PC-3 (cell line): Measurements from ENCODE around the gene KRT82. TPM values are rescaled to one million over a fixed set of nuclear protein-coding genes. Genes with fewer than 3 reads are reported as not detected.
"Not testable (repeated sequence)": the region's sequence is repeated elsewhere in the genome, so short reads cannot be mapped to it uniquely, and the experiment has no call there.

ENCODE experiments used
- ATAC-seq: fragments of 200-7000 bp; cut with Tn5 transposase; 2 replicates; pipeline ENCODE4 v1.9.1; 2020; ENCODE audit warnings: mild to moderate bottlenecking, moderate library complexity
- BruUV-seq: library from RNA; stranded (reverse); fragments of 400-500 nt; replicated peaks from 2 replicates; lab custom pipeline; 2021; lab: Mats Ljungman, UMichigan
- CTCF ChIA-PET: fragments of 300-600 bp; sonication (Branson Sonifier 250); formaldehyde crosslinking; loops from one replicate; lab custom pipeline; 2022; ENCODE audit warnings: antibody characterized with exemption; lab: Charles Lee
- POLR2A ChIA-PET: fragments of 300-600 bp; sonication (Branson Sonifier 250); formaldehyde crosslinking; loops from one replicate; lab custom pipeline; 2022; ENCODE audit warnings: antibody characterized with exemption; ENCODE audit not compliant: unreplicated experiment; lab: Charles Lee
- DNase-seq: peaks from one replicate; pipeline ENCODE4 v3.0.0-alpha.2; 2015
- H2AFZ ChIP-seq: fragments of 300-600 bp; sonication (generic); 2 replicates; pipeline ENCODE4 v1.6.0; 2016; ENCODE audit warnings: antibody characterized with exemption, low read length
- H3F3A ChIP-seq: fragments of 300-600 bp; sonication (generic); one replicate; pipeline ENCODE4 v1.6.0; 2017; ENCODE audit warnings: antibody characterized with exemption, low read length, control low read depth, mild to moderate bottlenecking; ENCODE audit not compliant: unreplicated experiment
- H3K27ac ChIP-seq: fragments of 300-600 bp; sonication (generic); 2 replicates; pipeline ENCODE4 v1.5.1; 2016; ENCODE audit warnings: mild to moderate bottlenecking, low read length
- H3K27me3 ChIP-seq: fragments of 300-600 bp; sonication (generic); 2 replicates; pipeline ENCODE4 v1.6.1; 2016; ENCODE audit warnings: low read length, mixed read lengths
- H3K36me3 ChIP-seq: fragments of 300-600 bp; sonication (generic); 2 replicates; pipeline ENCODE4 v1.6.1; 2016; ENCODE audit warnings: low read depth, mixed run types, low read length, mixed read lengths
- H3K4me1 ChIP-seq: fragments of 300-600 bp; sonication (generic); 2 replicates; pipeline ENCODE4 v1.5.1; 2016; ENCODE audit warnings: low read length; ENCODE audit not compliant: insufficient read depth
- H3K4me2 ChIP-seq: fragments of 300-600 bp; sonication (generic); 2 replicates; pipeline ENCODE4 v1.6.0; 2016; ENCODE audit warnings: low read length
- H3K4me3 ChIP-seq: fragments of 300-600 bp; sonication (generic); 2 replicates; pipeline ENCODE4 v1.5.1; 2016; ENCODE audit warnings: mild to moderate bottlenecking, low read length, mixed read lengths
- H3K79me2 ChIP-seq: fragments of 300-600 bp; sonication (generic); 2 replicates; pipeline ENCODE4 v1.6.1; 2017; ENCODE audit warnings: low read length, mixed read lengths
- H3K9ac ChIP-seq: fragments of 300-600 bp; sonication (generic); 2 replicates; pipeline ENCODE4 v1.6.0; 2016; ENCODE audit warnings: mild to moderate bottlenecking, low read length
- H3K9me2 ChIP-seq: fragments of 300-600 bp; sonication (generic); replicated peaks from 2 replicates; pipeline ENCODE4 v1.6.1; 2016; ENCODE audit warnings: mixed run types, low read length, mixed read lengths
- H3K9me3 ChIP-seq: fragments of 300-600 bp; sonication (generic); 2 replicates; pipeline ENCODE4 v1.6.1; 2016; ENCODE audit warnings: low read length, mixed read lengths
- H4K20me1 ChIP-seq: fragments of 300-600 bp; sonication (generic); 2 replicates; pipeline ENCODE4 v1.6.1; 2016; ENCODE audit warnings: low read length, mixed read lengths
- EZH2 ChIP-seq: fragments of 300-600 bp; sonication (generic); IDR thresholded peaks from one replicate; pipeline ENCODE4 v1.6.1; 2017; ENCODE audit warnings: antibody characterized with exemption, mild to moderate bottlenecking, low read length; ENCODE audit not compliant: unreplicated experiment
- EZH2phosphoT487 ChIP-seq: fragments of 300-600 bp; sonication (generic); IDR thresholded peaks from 2 replicates; pipeline ENCODE4 v1.6.1; 2018; ENCODE audit warnings: mild to moderate bottlenecking, antibody characterized with exemption, low read length, borderline replicate concordance
- intact Hi-C: fragments of 100-400 bp; cut with micrococcal nuclease; formaldehyde crosslinking; loops from 2 replicates; pipeline ENCODE4 v1.9.0; 2023
- total RNA-seq: library from RNA; depleted of rRNA; stranded (reverse); fragments of >200 nt; gene quantifications from 2 replicates; pipeline ENCODE4 v1.2.3, GENCODE V29; 2014
- TF ChIP-seq, protein P1 (sequence below): fragments of 300-600 bp; sonication (generic); conservative IDR thresholded peaks from 2 replicates; pipeline ENCODE4 v1.5.1; 2017; ENCODE audit warnings: antibody characterized with exemption, low read depth, mild to moderate bottlenecking, low read length

KRT82 gene
- total RNA-seq, 1 experiment from 2014 or later = 0.29 TPM

DNA sequence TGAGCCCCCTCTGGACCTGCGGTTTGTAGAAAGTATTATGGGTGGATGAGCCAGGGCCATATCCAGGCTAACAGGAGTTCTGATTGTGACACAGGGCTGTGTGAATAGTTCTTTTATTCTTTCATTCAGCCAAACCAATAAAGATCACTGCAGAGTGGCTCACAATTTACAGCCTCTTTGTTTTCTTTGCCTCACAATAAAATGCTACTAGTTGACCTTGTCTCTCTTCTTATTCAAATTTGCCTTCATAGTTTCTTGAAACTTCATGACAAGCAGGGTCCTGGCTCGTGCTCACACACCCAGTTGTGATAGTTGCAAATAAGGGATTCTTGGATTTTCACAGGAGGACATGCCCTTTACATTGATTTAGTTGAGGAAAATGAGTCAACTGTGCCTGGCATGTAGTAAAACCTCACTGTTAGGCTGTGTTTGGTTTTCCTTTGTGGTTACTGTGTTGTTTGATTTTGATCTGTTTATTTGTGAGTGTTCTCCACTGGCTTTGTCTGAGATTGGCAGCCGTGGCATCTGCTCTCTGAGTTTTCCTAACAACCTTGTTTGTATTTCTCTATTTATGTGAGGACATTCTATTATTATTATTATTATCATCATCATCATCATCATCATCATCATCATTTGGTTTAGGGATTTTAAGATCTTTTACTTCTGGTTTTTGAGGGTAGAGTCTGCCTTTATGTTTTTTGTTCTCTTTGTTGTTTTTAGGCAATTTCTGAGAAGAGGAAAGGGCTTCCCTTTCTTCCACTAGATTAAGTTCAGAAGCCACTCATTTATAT, 48.5 kb upstream of the KRT82 start:
- Histone ChIP-seq H3K4me3 (no peak overlapping the region), H3K4me1 (peaks cover 34% of the 10 kb centered on the region), H3K36me3 (no peaks in the 10 kb centered on the region), H3K27ac (peak overlapping the region; percentile 92), H3F3A (no peaks in the 10 kb centered on the region), H3K27me3 (no peaks in the 10 kb centered on the region), H3K79me2 (no peaks in the 10 kb centered on the region), H2AFZ (no peak overlapping the region), H3K9me3 (no peaks in the 10 kb centered on the region), H3K9ac (peak overlapping the region; percentile 42), H4K20me1 (no peaks in the 10 kb centered on the region), H3K4me2 (peak overlapping the region; percentile 78), H3K9me2 (no peaks in the 10 kb centered on the region)
- TF ChIP-seq EZH2phosphoT487 (no peak), EZH2 (no peak)
- TF ChIP-seq, protein P1, sequence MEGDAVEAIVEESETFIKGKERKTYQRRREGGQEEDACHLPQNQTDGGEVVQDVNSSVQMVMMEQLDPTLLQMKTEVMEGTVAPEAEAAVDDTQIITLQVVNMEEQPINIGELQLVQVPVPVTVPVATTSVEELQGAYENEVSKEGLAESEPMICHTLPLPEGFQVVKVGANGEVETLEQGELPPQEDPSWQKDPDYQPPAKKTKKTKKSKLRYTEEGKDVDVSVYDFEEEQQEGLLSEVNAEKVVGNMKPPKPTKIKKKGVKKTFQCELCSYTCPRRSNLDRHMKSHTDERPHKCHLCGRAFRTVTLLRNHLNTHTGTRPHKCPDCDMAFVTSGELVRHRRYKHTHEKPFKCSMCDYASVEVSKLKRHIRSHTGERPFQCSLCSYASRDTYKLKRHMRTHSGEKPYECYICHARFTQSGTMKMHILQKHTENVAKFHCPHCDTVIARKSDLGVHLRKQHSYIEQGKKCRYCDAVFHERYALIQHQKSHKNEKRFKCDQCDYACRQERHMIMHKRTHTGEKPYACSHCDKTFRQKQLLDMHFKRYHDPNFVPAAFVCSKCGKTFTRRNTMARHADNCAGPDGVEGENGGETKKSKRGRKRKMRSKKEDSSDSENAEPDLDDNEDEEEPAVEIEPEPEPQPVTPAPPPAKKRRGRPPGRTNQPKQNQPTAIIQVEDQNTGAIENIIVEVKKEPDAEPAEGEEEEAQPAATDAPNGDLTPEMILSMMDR = no peak
- intact Hi-C loops = loop anchor here (1.0 to 10.0 kb wide), 4 partner anchors 14 to 60 kb away; partner anchors contain the start of gene KRT75
- peak; percentile 86 for DNase-seq
- CTCF ChIA-PET = no interaction called here
- BruUV-seq = no TSS peak
- peak; percentile 94 for ATAC-seq
- POLR2A ChIA-PET = interaction anchor here (0.7 kb wide), 1 partner anchor 319 kb away, joined by 9 read pairs; no protein-coding TSS in a partner anchor

DNA sequence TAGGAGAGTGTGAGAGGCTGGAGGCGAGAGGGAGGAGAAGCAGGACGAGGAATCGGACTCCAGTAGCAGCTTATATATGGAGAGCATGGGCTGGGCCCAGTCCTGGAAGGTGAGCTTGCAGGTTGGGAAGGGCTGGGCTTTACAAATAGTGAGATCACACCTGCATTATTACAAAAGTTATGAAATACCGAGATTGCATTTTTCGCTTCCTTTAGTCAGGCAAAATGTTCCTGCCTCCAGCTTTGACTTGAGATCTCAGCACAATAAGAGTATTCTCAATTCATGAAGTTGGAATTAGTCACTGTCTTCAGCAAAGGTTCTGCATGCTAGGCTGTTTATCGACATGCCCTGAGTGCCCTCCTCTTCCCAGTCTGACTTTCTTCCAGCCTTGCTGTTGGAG, 46.0 kb upstream of the KRT82 start, which contains the start of gene KRT6B:
Gene KRT6B (minus strand): TSS at position 46 of the 400 bp plus-strand sequence. CDS start 68 bp downstream, outside the sequence.
- Histone ChIP-seq H3K36me3 (no peaks in the 10 kb centered on the region), H3K79me2 (no peaks in the 10 kb centered on the region), H3K4me1 (peaks cover 34% of the 10 kb centered on the region), H3K4me2 (no peak within 1 kb of the TSS), H4K20me1 (no peaks in the 10 kb centered on the region), H3K9me3 (no peaks in the 10 kb centered on the region), H3K4me3 (no peak within 1 kb of the TSS), H2AFZ (no peak within 1 kb of the TSS), H3K9ac (no peak within 1 kb of the TSS), H3F3A (no peaks in the 10 kb centered on the region), H3K27ac (peak within 1 kb of the TSS; percentile 64), H3K9me2 (no peaks in the 10 kb centered on the region), H3K27me3 (no peaks in the 10 kb centered on the region)
- intact Hi-C loops = loop anchor here (10.0 kb wide), 1 partner anchor 57 kb away; no protein-coding TSS in a partner anchor
- no peak for ATAC-seq
- ChIA-PET POLR2A (no interaction called here), CTCF (no interaction called here)
- peak; percentile 67 for DNase-seq
- BruUV-seq = no TSS peak
- TF ChIP-seq EZH2 (no peak), EZH2phosphoT487 (no peak)
- TF ChIP-seq, protein P1 = no peak

DNA sequence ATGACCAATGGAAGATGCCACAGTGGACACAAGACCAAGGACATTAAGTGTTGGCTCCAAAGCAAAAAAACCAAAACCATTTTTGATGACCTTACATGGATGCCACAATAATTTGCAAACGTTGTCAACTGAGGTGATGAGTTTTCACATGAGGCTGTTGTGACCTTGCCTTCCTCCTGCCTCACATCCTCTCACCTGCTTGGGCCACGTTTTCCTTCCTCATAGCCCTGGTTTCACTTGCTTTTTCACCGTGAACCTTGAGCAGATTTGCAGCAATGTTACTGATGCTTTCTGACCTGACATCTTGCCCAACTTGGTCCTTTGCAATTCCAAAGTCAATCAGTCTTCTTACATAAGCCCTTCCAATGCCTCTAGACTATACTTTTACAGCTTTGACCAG, 42.1 kb upstream of the KRT82 start:
- ATAC-seq = no peak

DNA sequence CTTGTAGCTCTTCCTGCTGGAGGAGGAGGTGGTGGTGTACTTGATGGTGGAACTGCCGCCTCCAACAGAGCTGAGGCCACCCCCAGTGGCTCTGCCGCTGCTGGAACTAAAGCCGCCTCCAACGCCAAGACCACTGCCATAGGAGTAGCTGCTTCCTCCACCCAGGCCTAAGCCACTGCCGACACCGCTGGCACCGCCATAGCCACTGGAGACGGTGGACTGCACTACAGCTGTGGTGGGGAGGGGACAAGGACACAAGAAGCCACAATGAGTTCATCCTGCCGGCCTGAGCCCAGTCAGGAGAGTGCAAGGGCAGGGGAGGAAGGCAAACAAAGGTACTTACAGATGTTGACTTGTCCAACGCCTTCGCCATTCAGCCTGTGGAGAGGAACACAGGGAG, 41.1 kb upstream of the KRT82 start:
- CTCF ChIA-PET, ATAC-seq, H2AFZ ChIP-seq, POLR2A ChIA-PET, H3K9ac ChIP-seq, H3K27ac ChIP-seq, H3K27me3 ChIP-seq, H3K9me3 ChIP-seq, BruUV-seq, H3K36me3 ChIP-seq, H3F3A ChIP-seq, H3K4me2 ChIP-seq, H3K79me2 ChIP-seq, DNase-seq, H3K9me2 ChIP-seq, H3K4me3 ChIP-seq, H4K20me1 ChIP-seq: not testable (repeated sequence)
- H3K4me1 ChIP-seq = peaks cover 29% of the 10 kb centered on the region
- intact Hi-C loops = loop anchor here (10.0 kb wide), 1 partner anchor 58 kb away; no protein-coding TSS in a partner anchor

More for the DNA sequence above, 42.1 kb upstream of the KRT82 start:
- H3K9me3 ChIP-seq = no peaks in the 10 kb centered on the region
- no peak overlapping the region for H3K4me3 ChIP-seq
- CTCF ChIA-PET = no interaction called here
- H3K4me1 ChIP-seq = peaks cover 24% of the 10 kb centered on the region
- intact Hi-C loops = loop anchor here (10.0 kb wide), 1 partner anchor 57 kb away; no protein-coding TSS in a partner anchor
- no peak overlapping the region for H2AFZ ChIP-seq
- H3K27me3 ChIP-seq = no peaks in the 10 kb centered on the region
- peaks cover 2% of the 10 kb centered on the region for H3F3A ChIP-seq
- H3K4me2 ChIP-seq = no peak overlapping the region
- BruUV-seq = no TSS peak
- POLR2A ChIA-PET = no interaction called here
- no peaks in the 10 kb centered on the region for H3K9me2 ChIP-seq
- TF ChIP-seq, protein P1 = no peak
- TF ChIP-seq EZH2phosphoT487 (no peak), EZH2 (no peak)
- no peaks in the 10 kb centered on the region for H4K20me1 ChIP-seq
- no peaks in the 10 kb centered on the region for H3K36me3 ChIP-seq
- no peaks in the 10 kb centered on the region for H3K79me2 ChIP-seq
- no peak overlapping the region for H3K27ac ChIP-seq
- DNase-seq = no peak
- no peak overlapping the region for H3K9ac ChIP-seq
